ENCODE measurements around the gene TTC28.

DNA sequence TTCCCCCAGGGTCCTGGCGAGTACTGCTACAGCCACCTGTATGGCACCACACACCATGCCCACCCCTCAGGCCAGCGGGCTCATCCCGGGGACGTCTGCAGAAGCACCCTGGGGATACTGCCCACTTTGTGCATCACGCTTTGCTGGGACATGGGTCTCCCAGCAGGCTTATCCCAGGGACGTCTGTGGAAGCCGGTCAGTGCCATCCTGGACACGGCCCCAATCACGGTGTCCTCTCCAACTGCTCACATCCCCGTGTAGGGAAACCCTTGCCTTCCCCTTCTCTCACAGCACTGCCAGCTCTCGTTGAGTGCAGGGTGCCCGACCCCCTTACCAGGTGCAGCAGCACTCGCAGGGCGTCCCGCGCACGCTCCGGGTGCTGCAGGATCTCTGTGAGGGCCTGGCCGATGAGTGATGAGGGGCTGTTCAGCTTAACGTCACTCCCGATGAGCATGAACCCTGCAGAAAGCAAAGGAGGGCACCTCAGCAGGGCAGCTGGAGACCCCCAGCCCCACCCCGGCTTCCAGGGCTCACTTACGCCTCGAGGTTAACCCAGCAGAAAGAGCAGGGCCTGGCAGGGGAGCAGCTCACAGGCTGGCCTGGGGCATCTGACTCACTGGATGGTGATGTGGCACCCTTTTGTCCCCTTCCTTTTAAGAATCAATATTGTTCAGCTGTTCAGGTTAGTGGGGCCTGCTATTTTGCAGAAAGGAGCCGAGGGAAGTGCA is 683.7 kb downstream of the TTC28 start:
- TF ChIP-seq, protein P1, sequence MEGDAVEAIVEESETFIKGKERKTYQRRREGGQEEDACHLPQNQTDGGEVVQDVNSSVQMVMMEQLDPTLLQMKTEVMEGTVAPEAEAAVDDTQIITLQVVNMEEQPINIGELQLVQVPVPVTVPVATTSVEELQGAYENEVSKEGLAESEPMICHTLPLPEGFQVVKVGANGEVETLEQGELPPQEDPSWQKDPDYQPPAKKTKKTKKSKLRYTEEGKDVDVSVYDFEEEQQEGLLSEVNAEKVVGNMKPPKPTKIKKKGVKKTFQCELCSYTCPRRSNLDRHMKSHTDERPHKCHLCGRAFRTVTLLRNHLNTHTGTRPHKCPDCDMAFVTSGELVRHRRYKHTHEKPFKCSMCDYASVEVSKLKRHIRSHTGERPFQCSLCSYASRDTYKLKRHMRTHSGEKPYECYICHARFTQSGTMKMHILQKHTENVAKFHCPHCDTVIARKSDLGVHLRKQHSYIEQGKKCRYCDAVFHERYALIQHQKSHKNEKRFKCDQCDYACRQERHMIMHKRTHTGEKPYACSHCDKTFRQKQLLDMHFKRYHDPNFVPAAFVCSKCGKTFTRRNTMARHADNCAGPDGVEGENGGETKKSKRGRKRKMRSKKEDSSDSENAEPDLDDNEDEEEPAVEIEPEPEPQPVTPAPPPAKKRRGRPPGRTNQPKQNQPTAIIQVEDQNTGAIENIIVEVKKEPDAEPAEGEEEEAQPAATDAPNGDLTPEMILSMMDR (IDR thresholded peaks at IDR 0.05), result no peak
- TF ChIP-seq POLR2A (IDR thresholded peaks at IDR 0.05) (no peak), POLR2AphosphoS5 (IDR thresholded peaks at IDR 0.05) (no peak)
